NCI-H345 treated with DMSO at 0.1 percent for 48 hours (cell line): ENCODE measurements around the gene ANO3.

Source experiments
- DNase-seq: peaks from one replicate; lab custom pipeline; 2025; ENCODE audit not compliant: unreplicated experiment; lab: John Stamatoyannopoulos, UW

Gene ANO3

DNA sequence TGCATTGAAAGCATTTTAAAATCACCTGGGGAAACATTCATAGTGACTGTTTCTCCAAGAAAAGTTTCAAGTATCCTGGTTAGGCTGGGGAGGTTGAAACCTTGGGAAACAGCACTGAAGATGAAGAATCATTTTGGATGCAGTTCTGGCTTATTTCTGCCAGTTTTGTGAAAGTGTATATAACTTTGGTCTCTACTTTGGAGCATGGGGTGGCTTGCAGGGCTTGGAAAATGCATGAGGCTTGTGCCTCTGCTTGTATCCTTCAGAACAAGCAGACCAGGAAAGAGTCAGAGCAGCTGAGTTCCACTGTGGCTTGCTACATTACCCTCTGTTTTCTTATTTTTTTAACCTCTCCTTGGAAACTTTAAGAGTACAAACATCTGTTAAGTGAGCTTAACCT lies 370.5 kb downstream of the ANO3 start:
- DNase-seq = no peak

GRCh38 chr11:26703411-26704191 lies 371.7 kb downstream of the ANO3 start:
- DNase-seq = no peak

DNA sequence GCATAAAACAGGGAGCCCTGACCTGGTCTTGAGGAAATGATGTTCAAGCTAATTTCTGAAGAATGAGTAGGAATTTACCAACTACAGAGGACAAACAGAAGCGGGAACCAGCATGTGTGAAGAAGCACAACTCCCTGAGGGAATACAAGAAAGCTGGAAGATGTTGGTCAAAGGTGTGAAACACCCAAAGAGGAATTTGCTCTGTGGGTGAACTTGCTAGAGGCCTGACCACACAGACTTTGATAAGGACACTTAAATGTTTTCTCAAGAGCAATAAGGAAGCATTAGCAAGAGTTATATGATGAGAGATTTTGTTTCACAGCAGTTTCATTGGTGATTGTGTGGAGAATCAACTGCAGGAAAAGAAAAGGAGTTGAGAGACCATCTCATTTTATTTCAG lies 372.3 kb downstream of the ANO3 start:
- DNase-seq = no peak

- no peak for DNase-seq
Measured at GRCh38 chr11:26706181-26706580, 374.3 kb downstream of the ANO3 start.

GRCh38 chr11:26708736-26709456 lies 377.0 kb downstream of the ANO3 start:
- no peak for DNase-seq

- DNase-seq = no peak
Measured at GRCh38 chr11:26710489-26710888, 378.6 kb downstream of the ANO3 start.

DNA sequence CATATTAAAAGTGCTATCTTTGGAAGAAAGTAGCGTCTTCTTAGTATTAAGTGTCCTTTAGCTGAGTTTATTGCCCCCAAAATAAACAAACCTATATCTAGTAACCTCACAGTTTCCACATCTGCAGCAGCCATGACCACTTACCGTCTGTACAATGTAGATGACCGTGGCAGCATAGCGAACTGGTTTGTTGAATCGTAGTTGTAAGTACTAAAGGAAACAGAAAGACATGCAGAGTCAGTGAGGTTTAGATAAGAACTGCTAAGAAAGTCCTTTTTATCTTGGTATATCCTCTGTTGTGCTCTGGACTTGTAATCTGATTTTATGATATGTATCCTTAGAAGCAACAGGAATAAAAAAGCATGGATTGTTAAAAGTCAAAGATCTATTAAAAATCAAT lies 380.6 kb downstream of the ANO3 start:
- DNase-seq = no peak
